ENCODE results near the gene DGKD. TPM values are rescaled to one million over a fixed set of nuclear protein-coding genes. Genes with fewer than 3 reads are reported as not detected.

Gene DGKD
- total RNA-seq, 1 experiment from 2014 or later, result 105 TPM

DNA sequence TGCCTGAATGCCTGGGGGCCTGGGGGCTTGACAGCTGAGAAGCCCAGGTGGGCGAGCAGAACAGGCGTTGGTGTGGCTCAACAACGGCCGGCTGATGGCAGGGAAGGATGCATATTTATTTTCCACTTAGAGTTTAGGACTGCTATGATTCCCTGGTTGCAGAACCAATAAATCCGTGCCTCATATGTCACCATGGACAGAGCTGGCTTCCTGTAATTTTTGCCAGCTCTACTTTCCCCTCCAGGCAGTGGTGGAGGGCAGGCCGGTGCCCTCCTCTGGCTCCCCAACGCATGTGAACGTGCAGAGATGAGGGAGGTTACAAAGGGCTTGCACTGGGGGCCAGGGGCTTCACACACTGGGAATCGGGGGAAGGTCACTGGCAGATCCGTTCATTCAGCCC is 28.5 kb upstream of the DGKD start:
- ChIA-PET CTCF (no interaction called here), POLR2A (no interaction called here)
- no peaks in the 10 kb centered on the region for H3K36me3 Mint-ChIP-seq (ENCODE audit: insufficient read depth, unreplicated experiment)
- H3K9me3 Mint-ChIP-seq (ENCODE audit: unreplicated experiment), result no peaks in the 10 kb centered on the region
- H3K4me1 ChIP-seq, result no peaks in the 10 kb centered on the region
- no peaks in the 10 kb centered on the region for H3K9me3 ChIP-seq
- H3K4me3 ChIP-seq (ENCODE audit: low read depth, low read length), result no peak overlapping the region
- peaks cover 8% of the 10 kb centered on the region for H3K4me1 Mint-ChIP-seq (ENCODE audit: low read depth, unreplicated experiment)
- no peaks in the 10 kb centered on the region for H3K27me3 ChIP-seq (replicated peaks; ENCODE audit: control insufficient read depth, insufficient read depth, low read length)
- H3K27ac Mint-ChIP-seq (ENCODE audit: unreplicated experiment), result no peak overlapping the region
- intact Hi-C loops (cut with micrococcal nuclease; ENCODE audit: unreplicated experiment), result no loop called here
- no peaks in the 10 kb centered on the region for H3K27me3 Mint-ChIP-seq (ENCODE audit: insufficient read depth, unreplicated experiment)
- H3K36me3 ChIP-seq (ENCODE audit: control insufficient read depth, insufficient read depth, low read length), result no peaks in the 10 kb centered on the region
- DNase-seq, result no peak
- BruUV-seq (replicated peaks), result no TSS peak
- H3K4me3 Mint-ChIP-seq (ENCODE audit: unreplicated experiment), result no peak overlapping the region
- TF ChIP-seq, protein P1, sequence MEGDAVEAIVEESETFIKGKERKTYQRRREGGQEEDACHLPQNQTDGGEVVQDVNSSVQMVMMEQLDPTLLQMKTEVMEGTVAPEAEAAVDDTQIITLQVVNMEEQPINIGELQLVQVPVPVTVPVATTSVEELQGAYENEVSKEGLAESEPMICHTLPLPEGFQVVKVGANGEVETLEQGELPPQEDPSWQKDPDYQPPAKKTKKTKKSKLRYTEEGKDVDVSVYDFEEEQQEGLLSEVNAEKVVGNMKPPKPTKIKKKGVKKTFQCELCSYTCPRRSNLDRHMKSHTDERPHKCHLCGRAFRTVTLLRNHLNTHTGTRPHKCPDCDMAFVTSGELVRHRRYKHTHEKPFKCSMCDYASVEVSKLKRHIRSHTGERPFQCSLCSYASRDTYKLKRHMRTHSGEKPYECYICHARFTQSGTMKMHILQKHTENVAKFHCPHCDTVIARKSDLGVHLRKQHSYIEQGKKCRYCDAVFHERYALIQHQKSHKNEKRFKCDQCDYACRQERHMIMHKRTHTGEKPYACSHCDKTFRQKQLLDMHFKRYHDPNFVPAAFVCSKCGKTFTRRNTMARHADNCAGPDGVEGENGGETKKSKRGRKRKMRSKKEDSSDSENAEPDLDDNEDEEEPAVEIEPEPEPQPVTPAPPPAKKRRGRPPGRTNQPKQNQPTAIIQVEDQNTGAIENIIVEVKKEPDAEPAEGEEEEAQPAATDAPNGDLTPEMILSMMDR (IDR thresholded peaks at IDR 0.05; ENCODE audit: insufficient read depth in 1 of 2, low read depth in 1 of 2, low read length in 1 of 2, severe bottlenecking in 1 of 2, unreplicated experiment in 1 of 2), result no peak

DNA sequence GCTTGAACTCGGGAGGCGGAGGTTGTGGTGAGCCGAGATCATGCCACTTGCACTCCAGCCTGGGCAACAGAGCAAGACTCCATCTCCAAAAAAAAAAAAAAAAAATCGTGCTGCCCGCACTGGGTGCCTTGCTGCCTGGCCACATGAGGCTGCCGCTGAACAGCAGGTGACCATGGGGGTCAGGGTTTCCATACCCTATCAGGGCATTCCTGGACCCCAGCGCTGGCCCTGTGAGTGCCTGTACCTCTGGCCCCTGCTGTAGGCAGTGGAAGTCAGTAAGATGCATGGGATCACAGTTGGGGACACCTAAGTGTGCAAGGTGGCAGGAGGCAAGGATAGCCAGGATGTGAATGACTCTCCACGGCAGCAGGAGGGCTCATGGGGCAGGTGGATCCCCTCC is 27.8 kb upstream of the DGKD start:
- H3K9me3 ChIP-seq, result no peaks in the 10 kb centered on the region
- intact Hi-C loops (cut with micrococcal nuclease; ENCODE audit: unreplicated experiment), result no loop called here
- no peaks in the 10 kb centered on the region for H3K36me3 ChIP-seq (ENCODE audit: control insufficient read depth, insufficient read depth, low read length)
- Mint-ChIP-seq H3K9me3 (ENCODE audit: unreplicated experiment) (no peaks in the 10 kb centered on the region), H3K4me1 (ENCODE audit: low read depth, unreplicated experiment) (peaks cover 1% of the 10 kb centered on the region), H3K36me3 (ENCODE audit: insufficient read depth, unreplicated experiment) (no peaks in the 10 kb centered on the region), H3K27ac (ENCODE audit: unreplicated experiment) (no peak overlapping the region), H3K4me3 (ENCODE audit: unreplicated experiment) (no peak overlapping the region), H3K27me3 (ENCODE audit: insufficient read depth, unreplicated experiment) (no peaks in the 10 kb centered on the region)
- H3K27me3 ChIP-seq (replicated peaks; ENCODE audit: control insufficient read depth, insufficient read depth, low read length), result no peaks in the 10 kb centered on the region
- POLR2A ChIA-PET, result no interaction called here
- no peak for DNase-seq
- CTCF ChIA-PET, result no interaction called here
- TF ChIP-seq, protein P1 (IDR thresholded peaks at IDR 0.05; ENCODE audit: insufficient read depth in 1 of 2, low read depth in 1 of 2, low read length in 1 of 2, severe bottlenecking in 1 of 2, unreplicated experiment in 1 of 2), result no peak
- H3K4me3 ChIP-seq (ENCODE audit: low read depth, low read length), result no peak overlapping the region
- BruUV-seq (replicated peaks), result no TSS peak
- H3K4me1 ChIP-seq, result no peaks in the 10 kb centered on the region

DNA sequence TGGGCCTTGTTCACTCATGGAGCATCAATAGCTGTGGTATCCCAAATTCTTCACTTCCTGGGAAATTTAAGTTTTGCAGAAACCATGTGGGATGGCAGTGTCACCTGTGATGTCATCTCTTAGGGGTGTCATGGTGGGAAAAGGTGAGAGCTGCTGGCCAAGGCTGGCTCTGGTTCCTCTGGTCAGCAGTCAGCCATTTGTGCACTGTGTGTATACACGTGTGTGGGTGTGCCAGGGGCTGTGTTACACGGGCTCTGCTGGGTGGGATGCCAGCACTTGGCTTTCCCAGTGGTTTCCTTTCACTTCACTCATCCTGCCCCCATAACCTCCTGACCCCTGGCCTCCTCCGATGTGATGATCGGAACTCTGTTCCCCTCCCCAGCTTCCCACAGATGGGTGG is 25.4 kb upstream of the DGKD start:
- Mint-ChIP-seq H3K27ac (ENCODE audit: unreplicated experiment) (no peak overlapping the region), H3K9me3 (ENCODE audit: unreplicated experiment) (no peaks in the 10 kb centered on the region), H3K27me3 (ENCODE audit: insufficient read depth, unreplicated experiment) (no peaks in the 10 kb centered on the region), H3K4me3 (ENCODE audit: unreplicated experiment) (no peak overlapping the region), H3K4me1 (ENCODE audit: low read depth, unreplicated experiment) (no peaks in the 10 kb centered on the region), H3K36me3 (ENCODE audit: insufficient read depth, unreplicated experiment) (no peaks in the 10 kb centered on the region)
- Histone ChIP-seq H3K27me3 (replicated peaks; ENCODE audit: control insufficient read depth, insufficient read depth, low read length) (no peaks in the 10 kb centered on the region), H3K4me3 (ENCODE audit: low read depth, low read length) (no peak overlapping the region), H3K36me3 (ENCODE audit: control insufficient read depth, insufficient read depth, low read length) (no peaks in the 10 kb centered on the region), H3K4me1 (no peaks in the 10 kb centered on the region), H3K9me3 (no peaks in the 10 kb centered on the region)
- TF ChIP-seq, protein P1 (IDR thresholded peaks at IDR 0.05; ENCODE audit: insufficient read depth in 1 of 2, low read depth in 1 of 2, low read length in 1 of 2, severe bottlenecking in 1 of 2, unreplicated experiment in 1 of 2), result no peak
- no peak for DNase-seq
- POLR2A ChIA-PET, result no interaction called here
- BruUV-seq (replicated peaks), result no TSS peak
- intact Hi-C loops (cut with micrococcal nuclease; ENCODE audit: unreplicated experiment), result no loop called here
- CTCF ChIA-PET, result no interaction called here

Data from Caco-2 (cell line).